ENCODE data around the gene GNL1.

The GNL1 gene, protein sequence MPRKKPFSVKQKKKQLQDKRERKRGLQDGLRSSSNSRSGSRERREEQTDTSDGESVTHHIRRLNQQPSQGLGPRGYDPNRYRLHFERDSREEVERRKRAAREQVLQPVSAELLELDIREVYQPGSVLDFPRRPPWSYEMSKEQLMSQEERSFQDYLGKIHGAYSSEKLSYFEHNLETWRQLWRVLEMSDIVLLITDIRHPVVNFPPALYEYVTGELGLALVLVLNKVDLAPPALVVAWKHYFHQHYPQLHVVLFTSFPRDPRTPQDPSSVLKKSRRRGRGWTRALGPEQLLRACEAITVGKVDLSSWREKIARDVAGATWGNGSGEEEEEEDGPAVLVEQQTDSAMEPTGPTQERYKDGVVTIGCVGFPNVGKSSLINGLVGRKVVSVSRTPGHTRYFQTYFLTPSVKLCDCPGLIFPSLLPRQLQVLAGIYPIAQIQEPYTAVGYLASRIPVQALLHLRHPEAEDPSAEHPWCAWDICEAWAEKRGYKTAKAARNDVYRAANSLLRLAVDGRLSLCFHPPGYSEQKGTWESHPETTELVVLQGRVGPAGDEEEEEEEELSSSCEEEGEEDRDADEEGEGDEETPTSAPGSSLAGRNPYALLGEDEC

DNA sequence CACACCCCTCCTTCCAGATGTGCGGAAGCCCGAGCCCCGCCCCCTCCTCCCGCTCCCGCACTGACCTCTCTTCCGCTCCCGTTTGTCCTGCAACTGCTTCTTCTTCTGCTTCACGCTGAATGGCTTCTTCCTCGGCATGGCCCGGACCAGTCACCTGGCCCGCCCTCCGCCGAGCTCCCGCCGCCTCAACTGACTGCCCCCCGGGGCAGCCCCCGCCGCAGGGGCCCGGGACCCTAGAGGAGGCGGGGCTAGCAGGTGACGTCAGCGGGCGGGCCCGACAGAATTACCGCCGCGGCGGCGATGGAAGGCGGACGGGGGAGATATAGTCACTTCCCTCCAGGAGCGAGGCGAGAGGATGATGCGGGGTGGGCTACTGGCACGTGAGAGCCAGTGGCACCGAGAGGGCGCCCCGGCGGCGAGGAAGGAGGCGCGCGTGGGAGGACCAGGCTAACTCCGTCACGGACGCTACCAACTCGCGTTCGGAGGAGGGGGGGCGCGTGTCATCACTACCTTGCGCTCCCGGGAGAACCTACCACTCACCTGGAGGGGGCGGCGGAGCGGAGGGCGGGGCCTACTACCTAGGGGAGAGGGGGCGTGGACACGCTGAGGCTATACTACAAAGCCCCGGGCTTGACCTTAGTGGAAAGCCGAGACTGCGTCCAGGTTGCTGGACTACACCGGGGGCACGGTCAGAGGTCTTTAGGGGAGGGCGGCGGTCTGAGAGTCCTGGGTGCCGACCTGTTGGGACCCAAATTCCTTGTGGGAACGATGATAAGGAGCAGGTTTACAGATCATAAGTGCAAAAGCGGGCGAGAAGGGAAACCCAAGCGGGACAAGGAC, at the start of gene GNL1:
Gene GNL1 (minus strand): TSS at position 424 of the 840 bp plus-strand sequence. CDS start 286 bp downstream, at position 138.
- DNase-seq, result peak; percentile 98 to 99

DNA sequence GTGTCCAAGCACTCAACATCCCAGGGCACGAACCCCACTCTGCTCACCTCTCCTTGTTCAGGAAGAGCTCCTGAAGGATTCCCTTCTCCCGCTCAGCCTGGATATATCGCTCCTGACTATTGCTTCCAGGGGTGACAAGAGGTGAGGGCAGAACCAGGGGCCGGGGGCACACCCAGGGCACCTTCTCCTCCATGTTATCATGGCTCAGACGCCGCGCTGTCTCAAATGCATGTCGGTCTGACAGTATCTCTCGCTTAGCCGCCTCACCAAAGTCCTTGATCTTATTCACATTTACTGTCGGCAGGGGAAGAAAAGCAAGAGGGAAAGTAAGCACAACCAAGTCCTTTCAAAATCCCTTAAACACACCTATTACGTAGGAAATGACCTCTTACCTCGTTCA, 47.7 kb upstream of the GNL1 start:
- DNase-seq, result no peak

DNA sequence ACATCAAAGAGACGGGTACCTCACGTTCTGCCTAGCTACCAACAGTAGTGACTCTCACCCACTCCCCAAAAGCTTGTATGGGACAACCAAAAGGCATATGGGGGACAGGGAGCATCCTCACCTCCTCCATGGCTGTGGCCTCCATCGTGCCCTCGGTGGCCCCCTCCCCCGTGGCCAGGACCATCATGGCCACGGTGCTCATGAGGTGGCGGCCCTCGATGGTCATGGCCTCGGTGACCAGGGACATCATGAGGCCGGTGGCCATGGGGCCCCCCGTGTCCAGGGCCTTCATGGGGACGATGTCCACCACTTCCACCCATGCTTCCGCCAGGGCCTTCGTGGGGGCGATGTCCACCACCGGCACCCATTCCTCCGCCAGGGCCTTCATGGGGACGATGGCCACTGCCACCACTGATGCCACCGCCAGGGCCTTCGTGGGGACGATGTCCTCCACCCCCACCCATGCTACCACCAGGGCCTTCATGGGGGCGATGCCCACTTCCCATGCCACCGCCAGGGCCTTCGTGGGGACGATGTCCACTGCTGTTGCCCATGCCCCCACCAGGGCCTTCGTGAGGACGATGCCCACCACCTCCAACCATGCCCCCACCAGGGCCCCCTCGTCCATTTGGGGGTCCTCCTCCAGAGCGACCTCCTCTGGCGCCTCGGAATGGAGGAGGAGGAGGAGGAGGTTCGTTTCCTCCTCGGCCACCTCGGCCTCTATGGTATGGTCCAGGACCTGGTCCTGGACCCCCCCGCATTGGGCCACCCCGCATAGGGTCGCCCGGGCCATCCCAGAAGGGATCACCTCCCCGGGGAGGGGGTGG, 45.7 kb upstream of the GNL1 start:
- DNase-seq, result no peak

DNA sequence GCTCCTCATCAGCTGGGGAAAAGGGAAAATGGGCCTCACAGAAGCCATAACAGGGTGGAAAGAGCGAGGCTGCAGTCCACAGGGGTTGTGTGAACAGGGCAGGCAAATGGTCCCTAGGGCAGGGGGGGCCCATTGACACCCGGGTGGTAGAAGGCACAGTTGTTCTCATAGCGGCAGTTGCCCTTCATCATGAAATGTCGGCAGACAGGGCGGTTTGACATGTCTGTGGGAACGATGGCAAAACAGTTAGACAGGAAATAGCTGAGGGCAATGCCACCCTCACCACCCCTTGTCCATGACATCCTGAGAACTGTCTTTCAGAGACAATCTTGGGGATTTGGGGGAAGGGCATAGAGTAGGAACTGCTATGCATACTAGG, 45.1 kb upstream of the GNL1 start:
- DNase-seq, result no peak

DNA sequence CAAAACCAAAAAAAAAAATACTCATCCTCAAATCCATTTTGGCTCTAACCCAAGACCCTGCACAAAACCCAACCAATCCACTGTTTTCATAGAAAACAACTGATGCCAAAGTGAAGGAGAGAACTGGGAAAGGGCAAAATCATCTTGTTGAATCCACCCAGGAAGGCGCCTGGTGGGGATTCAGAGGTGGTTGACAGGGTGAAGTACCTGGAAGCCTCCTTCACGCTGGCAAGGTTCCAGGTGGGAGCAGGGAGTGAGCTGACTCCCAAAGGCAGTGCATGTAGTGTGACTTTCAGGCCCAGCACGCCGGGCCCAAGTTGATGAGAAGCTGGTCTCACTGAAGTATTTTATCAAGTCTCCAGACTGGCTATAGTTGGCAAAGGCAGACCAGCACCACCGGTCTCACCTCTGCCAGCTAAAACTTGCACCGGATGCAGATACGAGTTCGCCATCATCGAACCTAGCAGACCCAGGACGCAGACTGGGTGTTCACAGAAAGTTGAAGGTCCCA, 44.2 kb upstream of the GNL1 start:
- no peak for DNase-seq

DNA sequence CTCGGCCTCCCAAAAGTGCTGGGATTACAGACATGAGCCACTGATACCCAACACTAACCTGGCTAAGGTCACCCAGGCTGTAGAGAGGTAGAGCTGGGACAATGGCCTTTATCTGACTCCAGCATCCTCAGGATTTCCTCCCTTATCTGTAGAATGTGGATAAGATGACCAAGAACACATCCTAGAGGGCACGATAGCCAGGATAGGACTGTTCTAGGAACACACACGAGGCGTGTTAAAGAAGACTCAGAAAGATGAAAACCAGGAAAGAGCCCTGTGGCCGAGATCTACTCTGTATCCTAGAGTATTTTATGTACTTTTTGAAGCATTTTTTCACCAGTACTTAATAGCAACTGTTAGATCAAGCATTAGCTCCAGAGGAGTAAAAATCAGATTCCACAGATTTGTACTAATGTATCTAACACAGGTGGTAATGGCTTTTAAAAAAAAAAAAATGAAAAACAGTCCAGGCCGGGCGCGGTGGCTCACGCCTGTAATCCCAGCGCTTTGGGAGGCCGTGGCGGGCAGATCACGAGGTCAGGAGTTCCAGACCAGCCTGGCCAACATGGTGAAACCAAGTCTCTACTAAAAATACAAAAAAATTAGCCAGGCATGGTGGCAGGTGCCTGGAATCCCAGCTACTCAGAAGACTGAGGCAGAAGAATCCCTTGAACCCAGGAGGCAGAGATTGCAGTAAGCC, 43.5 kb upstream of the GNL1 start:
- no peak for DNase-seq

DNA sequence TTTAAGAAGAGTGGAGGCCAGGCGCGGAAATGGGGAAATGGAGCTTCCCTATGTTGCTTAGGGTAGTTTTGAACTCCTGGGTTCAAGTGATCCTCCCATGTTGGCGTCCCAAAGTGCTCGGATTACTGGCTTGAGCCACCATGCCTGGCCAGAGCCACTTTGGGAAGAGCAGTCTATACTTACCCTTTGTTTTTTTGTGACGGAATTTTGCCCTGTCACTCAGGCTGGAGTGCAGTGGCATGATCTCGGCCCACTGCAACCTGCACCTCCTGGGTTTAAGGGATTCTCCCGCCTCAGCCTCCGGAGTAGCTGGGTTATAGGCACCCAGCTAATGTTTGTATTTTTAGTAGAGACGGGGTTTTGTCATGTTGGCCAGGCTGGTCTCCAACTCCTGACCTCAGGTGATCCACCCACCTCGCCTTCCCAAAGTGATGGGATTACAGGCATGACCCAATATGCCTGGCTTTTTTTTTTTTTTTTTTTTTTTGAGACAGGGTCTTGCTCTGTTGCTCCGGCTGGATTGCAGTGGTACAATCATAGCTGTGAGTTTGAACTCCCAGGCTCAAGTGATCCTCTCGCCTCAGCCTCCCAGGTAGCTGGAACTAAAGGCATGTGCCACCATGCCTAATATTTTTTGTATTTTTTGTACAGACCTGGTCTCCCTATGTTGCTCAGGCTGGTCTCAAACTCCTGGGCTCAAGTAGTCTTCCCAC, 42.8 kb upstream of the GNL1 start:
- no peak for DNase-seq

DNA sequence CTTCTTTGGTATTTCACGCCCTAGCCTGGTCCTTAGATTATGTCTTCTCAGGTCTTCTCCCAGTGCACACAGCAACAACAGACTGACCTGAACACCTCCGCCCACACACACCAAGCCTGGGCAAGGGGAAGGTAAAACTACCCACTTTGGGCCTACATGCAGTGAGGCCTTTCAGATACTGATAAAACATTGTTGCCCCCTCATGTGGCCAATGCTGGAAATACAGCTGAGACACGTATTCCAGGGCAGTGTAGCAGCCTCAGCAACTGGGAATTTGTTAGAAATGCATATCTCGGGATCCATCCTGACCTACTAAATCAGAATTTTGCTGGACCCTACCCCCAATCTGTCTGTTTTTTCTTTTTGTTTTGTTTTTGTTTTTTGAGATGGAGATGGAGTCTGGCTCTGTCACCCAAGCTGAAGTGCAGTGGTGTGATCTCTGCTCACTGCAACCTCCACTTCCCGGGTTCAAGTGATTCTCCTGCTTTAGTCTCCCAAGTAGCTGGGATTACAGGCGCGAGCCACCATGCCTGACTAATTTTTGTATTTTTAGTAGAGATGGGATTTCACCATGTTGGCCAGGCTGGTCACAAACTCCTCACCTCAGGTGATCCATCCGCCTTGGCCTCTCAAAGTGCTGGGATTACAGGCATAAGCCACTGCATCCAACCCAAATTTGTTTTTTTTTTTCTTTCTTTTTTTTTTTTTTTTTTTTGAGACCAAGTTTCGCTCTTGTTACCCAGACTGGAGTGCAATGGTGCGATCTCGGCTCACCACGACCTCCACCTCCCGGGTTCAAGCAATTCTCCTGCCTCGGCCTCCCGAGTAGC, 41.2 kb upstream of the GNL1 start:
- peak; percentile 78 to 83 for DNase-seq

DNA sequence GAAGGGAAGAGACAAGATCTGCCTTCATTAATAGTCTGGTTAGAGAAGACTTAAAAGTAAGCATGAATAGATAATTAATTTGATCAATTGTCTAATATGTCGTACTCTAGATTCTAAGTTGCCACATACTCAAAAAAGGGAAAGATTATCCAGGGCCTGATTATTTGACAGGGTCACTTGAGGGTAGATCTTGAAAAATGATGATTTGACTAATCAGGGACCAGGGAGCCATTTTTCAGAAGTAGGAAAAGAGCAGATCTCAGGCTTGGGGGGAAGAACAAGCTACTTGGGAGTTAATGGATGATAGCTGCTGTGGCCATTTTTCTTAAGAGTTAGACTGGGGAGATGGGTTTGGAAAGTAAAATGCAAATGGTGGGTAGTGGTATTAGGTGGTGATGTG, 36.0 kb upstream of the GNL1 start:
- no peak for DNase-seq

DNA sequence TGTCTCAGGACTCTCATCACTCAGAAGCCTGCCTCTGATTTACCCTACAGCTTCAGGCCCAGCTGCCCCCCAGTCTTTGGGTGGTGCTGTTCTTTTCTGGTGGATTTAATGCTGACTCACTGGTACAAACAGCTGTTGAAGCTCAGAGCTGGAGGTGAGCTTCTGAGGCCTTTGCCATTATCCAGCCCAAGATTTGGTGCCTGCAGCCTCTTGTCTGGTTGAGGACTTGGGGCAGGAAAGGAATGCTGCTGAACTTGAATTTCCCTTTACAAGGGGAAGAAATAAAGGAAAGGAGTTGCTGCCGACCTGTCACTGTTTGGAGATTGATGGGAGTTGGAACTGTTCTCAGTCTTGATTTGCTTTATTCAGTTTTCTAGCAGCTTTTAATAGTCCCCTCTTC, 34.7 kb upstream of the GNL1 start:
- DNase-seq, result no peak

DNA sequence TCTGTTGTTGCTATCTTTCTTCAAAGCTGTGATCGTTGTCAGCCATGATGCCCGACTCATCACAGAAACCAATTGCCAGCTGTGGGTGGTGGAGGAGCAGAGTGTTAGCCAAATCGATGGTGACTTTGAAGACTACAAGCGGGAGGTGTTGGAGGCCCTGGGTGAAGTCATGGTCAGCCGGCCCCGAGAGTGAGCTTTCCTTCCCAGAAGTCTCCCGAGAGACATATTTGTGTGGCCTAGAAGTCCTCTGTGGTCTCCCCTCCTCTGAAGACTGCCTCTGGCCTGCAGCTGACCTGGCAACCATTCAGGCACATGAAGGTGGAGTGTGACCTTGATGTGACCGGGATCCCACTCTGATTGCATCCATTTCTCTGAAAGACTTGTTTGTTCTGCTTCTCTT, 34.2 kb upstream of the GNL1 start:
- DNase-seq, result no peak

DNA sequence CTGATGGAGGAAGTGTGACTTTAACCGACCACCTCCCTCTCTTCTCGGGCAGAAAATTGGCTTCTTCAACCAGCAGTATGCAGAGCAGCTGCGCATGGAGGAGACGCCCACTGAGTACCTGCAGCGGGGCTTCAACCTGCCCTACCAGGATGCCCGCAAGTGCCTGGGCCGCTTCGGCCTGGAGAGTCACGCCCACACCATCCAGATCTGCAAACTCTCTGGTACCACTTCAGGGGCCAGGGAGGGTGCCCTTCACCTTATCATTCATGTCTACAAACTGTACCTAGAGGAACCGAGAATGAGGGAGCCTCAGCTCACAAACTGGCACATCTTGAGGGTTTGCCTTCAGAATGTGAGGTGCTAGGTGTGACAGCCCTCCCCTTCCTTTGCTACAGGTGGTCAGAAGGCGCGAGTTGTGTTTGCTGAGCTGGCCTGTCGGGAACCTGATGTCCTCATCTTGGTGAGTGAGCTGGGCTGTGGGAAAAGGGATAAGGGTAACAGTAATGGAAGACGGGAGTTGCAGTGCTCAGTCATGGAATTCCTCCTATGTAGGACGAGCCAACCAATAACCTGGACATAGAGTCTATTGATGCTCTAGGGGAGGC, 33.6 kb upstream of the GNL1 start:
- no peak for DNase-seq

DNA sequence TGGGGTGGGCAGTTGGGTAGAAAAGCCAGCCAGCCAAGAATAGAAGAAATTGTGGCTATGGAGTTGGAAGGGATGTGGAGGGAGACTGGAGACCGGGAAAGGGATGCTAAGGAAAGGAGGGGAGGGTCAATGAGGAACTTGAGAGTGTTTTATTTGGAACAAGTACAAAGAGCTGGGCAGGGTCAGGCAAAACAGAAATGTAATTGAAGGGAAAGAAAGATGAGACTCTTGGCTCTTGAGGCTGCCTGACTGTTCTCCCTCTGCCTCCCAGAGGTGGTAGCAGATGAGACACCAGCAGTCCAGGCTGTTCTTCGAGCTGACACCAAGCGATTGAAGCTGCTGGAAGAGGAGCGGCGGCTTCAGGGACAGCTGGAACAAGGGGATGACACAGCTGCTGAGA, 27.6 kb upstream of the GNL1 start:
- no peak for DNase-seq

DNA sequence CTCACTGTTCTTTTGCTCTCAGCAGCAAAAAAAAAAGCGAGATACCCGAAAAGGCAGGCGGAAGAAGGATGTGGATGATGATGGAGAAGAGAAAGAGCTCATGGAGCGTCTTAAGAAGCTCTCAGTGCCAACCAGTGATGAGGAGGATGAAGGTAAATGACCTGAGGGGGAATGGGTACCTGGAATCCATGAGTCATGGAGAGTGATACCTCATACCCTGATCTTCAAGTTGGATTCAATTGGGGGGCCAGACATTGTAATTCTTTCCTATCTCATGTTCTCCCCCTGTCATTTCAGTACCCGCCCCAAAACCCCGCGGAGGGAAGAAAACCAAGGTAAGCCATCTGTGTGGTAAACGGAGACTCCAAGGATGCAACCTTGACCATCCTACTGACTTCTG, 21.8 kb upstream of the GNL1 start:
- DNase-seq, result no peak

DNA sequence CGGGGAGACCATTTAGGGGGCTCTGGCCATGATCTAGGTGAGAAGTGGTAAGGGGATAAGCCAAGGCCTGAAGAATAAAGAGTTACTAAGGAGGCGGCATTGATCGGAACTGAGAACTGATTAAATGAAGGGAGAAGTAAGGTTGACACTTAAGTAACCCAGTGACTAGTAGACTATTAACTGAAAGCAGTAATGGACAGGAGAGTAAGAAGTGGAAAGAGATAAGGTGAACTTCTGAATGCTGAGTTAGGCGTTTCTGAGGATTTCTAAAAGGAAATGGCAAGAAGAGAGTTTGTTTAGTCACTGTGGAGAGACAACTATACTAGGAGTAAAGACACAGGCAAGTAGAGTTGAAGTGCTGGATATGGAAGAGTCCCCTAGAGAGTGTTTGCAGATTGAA, 16.8 kb upstream of the GNL1 start:
- no peak for DNase-seq

DNA sequence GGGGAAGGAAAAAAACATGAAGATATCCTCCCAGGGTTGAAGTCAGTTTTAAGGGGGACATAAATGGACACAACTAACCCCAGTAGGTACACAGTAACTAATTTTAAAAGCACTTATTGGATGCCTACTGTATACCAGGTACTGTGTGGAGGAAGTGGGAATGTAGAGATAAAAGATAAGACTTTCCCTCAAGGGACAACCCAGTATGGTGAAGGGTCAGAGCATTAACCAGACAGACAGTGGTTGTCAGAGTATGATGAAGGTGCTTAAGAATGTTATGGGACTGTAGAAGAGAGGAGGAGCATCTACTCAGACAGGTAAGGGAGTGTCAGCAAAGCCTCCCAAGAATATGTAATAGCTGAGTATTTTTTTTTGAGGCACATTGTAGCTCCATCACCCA, 15.9 kb upstream of the GNL1 start:
- DNase-seq, result no peak

DNA sequence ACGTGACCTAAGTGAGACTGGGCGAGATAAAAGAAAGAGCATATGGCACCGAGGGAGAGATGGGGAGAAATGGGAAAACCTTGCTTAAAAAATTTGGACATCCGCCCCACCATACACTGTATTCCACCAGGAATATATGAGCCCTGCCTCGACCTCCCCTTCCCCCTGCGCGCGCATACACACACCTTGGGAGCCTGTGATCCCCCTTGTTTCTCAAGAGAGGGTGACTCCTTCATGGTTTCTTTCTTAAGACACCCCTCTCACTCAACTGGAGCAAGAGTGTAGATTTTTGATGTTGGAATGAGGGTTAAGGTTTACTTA, 15.4 kb upstream of the GNL1 start:
- no peak for DNase-seq

DNA sequence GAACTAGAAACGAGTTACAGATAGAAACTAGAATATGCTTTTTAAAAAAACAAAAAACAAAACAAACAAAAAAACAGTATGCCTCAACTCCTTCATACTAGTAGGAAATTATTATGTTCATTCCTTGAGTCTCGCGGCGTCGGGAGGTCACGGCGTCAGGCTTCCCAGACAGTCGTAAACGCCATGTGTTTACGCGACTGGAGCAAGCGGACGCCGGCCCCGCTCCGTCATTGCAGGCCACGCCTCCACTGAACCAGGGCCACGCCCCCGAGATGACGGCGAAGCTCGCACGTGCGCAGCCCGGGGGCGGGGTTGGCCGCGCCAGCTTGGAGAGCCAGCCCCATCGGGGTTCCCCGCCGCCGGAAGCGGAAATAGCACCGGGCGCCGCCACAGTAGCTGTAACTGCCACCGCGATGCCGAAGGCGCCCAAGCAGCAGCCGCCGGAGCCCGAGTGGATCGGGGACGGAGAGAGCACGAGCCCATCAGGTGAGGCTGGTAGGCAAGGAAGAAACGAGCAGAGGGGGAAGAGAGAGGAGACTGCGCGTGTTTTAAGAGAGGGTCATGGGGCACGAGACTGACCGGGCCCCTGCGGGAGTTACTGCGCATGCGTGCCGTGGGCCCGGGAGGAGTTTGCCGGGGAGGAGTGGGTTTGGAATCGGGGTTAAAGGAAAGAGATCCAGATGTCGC, 14.9 kb upstream of the GNL1 start, which contains the start of gene ABCF1:
Gene ABCF1 (plus strand): TSS at position 368 of the 687 bp plus-strand sequence. CDS start 46 bp downstream, at position 414.
- peak; percentile 100 for DNase-seq

DNA sequence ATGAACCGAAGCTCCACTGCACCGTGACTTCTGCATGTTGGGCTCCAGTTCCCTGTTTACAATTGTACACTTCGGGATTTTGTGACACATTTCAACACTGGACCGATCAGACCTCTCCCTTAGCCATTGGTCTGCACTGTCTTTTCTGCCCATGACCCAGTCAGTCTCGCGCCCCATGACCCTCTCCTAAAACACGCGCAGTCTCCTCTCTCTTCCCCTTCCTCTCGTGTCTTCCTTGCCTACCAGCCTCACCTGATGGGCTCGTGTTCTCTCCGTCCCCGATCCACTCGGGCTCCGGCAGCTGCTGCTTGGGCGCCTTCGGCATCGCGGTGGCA, 14.4 kb upstream of the GNL1 start:
- DNase-seq, result no peak

DNA sequence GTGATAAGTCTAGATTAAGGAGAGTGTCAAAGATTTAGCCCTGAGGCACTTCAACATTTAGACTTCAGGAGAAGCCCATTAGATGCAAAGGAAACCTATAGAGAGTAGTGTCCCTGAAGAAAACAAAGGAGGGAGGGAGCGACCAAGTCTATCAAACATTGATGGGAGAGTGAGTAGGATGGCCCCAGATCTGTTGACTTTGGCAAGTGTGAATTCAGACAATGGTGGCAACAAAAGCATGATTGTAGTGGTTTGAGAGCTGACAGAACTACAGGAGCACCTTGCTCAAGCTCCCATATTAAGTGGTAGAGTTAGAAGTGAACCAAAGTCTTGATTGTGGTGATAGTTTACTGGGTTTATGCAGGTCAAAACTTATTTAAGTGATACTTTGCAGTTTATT, 14.0 kb upstream of the GNL1 start:
- no peak for DNase-seq

Measured in stimulated activated CD4-positive, alpha-beta T cell treated with anti-CD3 and anti-CD28 coated beads, Interleukin-2, amount 100 ng/mL, for 48 hours (primary cell).